Osteoblast (primary cell): ENCODE results near the gene ADARB2. TPM values are rescaled to one million over a fixed set of nuclear protein-coding genes. Genes with fewer than 3 reads are reported as not detected.

Experiments used
- DNase-seq: peaks from one replicate; pipeline ENCODE4 v3.0.0; 2011; ENCODE audit warnings: low spot score, mixed read lengths; ENCODE audit not compliant: insufficient read length; ENCODE audit errors: missing footprints
- H2AFZ ChIP-seq: 2 replicates; pipeline ENCODE4 v1.6.0; 2011; ENCODE audit warnings: mild to moderate bottlenecking, low read length
- H3K27ac ChIP-seq: 2 replicates; pipeline ENCODE4 v1.5.1; 2011; ENCODE audit warnings: mild to moderate bottlenecking, low read depth, low read length, moderate library complexity
- H3K27me3 ChIP-seq: 2 replicates; pipeline ENCODE4 v1.6.0; 2012; ENCODE audit warnings: mild to moderate bottlenecking, control low read depth, inconsistent platforms, low read length, moderate library complexity; ENCODE audit not compliant: insufficient read depth
- H3K36me3 ChIP-seq: 2 replicates; pipeline ENCODE4 v1.5.1; 2011; ENCODE audit warnings: mild to moderate bottlenecking, low read length, control low read depth, moderate library complexity; ENCODE audit not compliant: insufficient read depth
- H3K4me1 ChIP-seq: 2 replicates; pipeline ENCODE4 v1.5.1; 2011; ENCODE audit warnings: mild to moderate bottlenecking, low read length, control low read depth, moderate library complexity; ENCODE audit not compliant: insufficient read depth
- H3K4me2 ChIP-seq: 2 replicates; pipeline ENCODE4 v1.6.0; 2011; ENCODE audit warnings: mild to moderate bottlenecking, low read length; ENCODE audit not compliant: insufficient read depth
- H3K4me3 ChIP-seq: fragments of 200-600 bp; sonication (generic); 3 replicates; pipeline ENCODE4 v1.5.1; 2012; ENCODE audit warnings: mild to moderate bottlenecking, low read length, inconsistent platforms; ENCODE audit not compliant: insufficient read depth
- H3K79me2 ChIP-seq: 2 replicates; pipeline ENCODE4 v1.6.0; 2012; ENCODE audit warnings: mild to moderate bottlenecking, low read length, control low read depth, inconsistent platforms; ENCODE audit not compliant: insufficient read depth
- H3K9me3 ChIP-seq: 2 replicates; pipeline ENCODE4 v1.5.1; 2011; ENCODE audit warnings: low read depth, low read length, control low read depth
- H4K20me1 ChIP-seq: 2 replicates; pipeline ENCODE4 v1.6.0; 2012; ENCODE audit warnings: mild to moderate bottlenecking, low read length, control low read depth; ENCODE audit not compliant: insufficient read depth
- CTCF ChIP-seq: IDR thresholded peaks from 2 replicates; pipeline ENCODE4 v1.5.1; 2011; ENCODE audit warnings: mild to moderate bottlenecking, low read depth, low read length, moderate library complexity; ENCODE audit errors: extremely low read depth
- total RNA-seq: library from RNA; depleted of rRNA; stranded (reverse); fragments of >200 nt; gene quantifications from 2 replicates; pipeline ENCODE4 v1.2.3, GENCODE V29; 2012

The ADARB2 gene
- total RNA-seq, 1 donor: not detected

- H3K79me2 ChIP-seq: no peaks in the 10 kb centered on the region
- no peak overlapping the region for H3K4me2 ChIP-seq
- H4K20me1 ChIP-seq: no peaks in the 10 kb centered on the region
- no peak overlapping the region for H3K4me3 ChIP-seq
- H3K27ac ChIP-seq: no peak overlapping the region
- no peaks in the 10 kb centered on the region for H3K36me3 ChIP-seq
- no peaks in the 10 kb centered on the region for H3K4me1 ChIP-seq
- no peak for DNase-seq
- H3K27me3 ChIP-seq: no peaks in the 10 kb centered on the region
- no peak overlapping the region for H2AFZ ChIP-seq
- TF ChIP-seq CTCF: no peak
- peaks cover 3% of the 10 kb centered on the region for H3K9me3 ChIP-seq
These were observed 135.9 kb downstream of the ADARB2 start for GRCh38 chr10:1601406-1601805.

GRCh38 chr10:1600861-1601260 is 136.5 kb downstream of the ADARB2 start:
- no peak for DNase-seq
- Histone ChIP-seq H3K9me3 (peaks cover 3% of the 10 kb centered on the region), H3K27ac (no peak overlapping the region), H3K79me2 (no peaks in the 10 kb centered on the region), H3K36me3 (no peaks in the 10 kb centered on the region), H2AFZ (no peak overlapping the region), H3K27me3 (no peaks in the 10 kb centered on the region), H3K4me3 (no peak overlapping the region), H4K20me1 (no peaks in the 10 kb centered on the region), H3K4me2 (no peak overlapping the region), H3K4me1 (no peaks in the 10 kb centered on the region)
- no peak for TF ChIP-seq CTCF

- H3K4me1 ChIP-seq: no peaks in the 10 kb centered on the region
- H3K4me2 ChIP-seq: no peak overlapping the region
- no peak overlapping the region for H3K27ac ChIP-seq
- DNase-seq: no peak
- no peak for TF ChIP-seq CTCF
- H4K20me1 ChIP-seq: no peaks in the 10 kb centered on the region
- no peak overlapping the region for H2AFZ ChIP-seq
- H3K9me3 ChIP-seq: peaks cover 3% of the 10 kb centered on the region
- no peaks in the 10 kb centered on the region for H3K27me3 ChIP-seq
- no peak overlapping the region for H3K4me3 ChIP-seq
- H3K36me3 ChIP-seq: no peaks in the 10 kb centered on the region
- H3K79me2 ChIP-seq: no peaks in the 10 kb centered on the region
These were observed 138.8 kb downstream of the ADARB2 start for GRCh38 chr10:1598393-1599153.

- Histone ChIP-seq H4K20me1 (no peaks in the 10 kb centered on the region), H3K9me3 (no peaks in the 10 kb centered on the region)
- no peak for DNase-seq
These were observed 139.8 kb downstream of the ADARB2 start for GRCh38 chr10:1597370-1598146.

More at GRCh38 chr10:1597370-1598146, 139.8 kb downstream of the ADARB2 start:
- Histone ChIP-seq H3K79me2 (no peaks in the 10 kb centered on the region), H2AFZ (no peak overlapping the region), H3K36me3 (no peaks in the 10 kb centered on the region), H3K4me3 (no peak overlapping the region), H3K27me3 (no peaks in the 10 kb centered on the region), H3K4me2 (no peak overlapping the region), H3K27ac (no peak overlapping the region), H3K4me1 (no peaks in the 10 kb centered on the region)
- TF ChIP-seq CTCF: no peak
